HG03571 (cell line): Measurements from ENCODE around the gene CBFB.
A peak's percentile ranks its signal among the peaks of the same experiment; 100 is the strongest.

Experiments used
- ATAC-seq: cut with Tn5 transposase; IDR thresholded peaks from one replicate; pipeline ENCODE4 v1.9.1; 2021; ENCODE audit not compliant: unreplicated experiment

Gene CBFB

DNA sequence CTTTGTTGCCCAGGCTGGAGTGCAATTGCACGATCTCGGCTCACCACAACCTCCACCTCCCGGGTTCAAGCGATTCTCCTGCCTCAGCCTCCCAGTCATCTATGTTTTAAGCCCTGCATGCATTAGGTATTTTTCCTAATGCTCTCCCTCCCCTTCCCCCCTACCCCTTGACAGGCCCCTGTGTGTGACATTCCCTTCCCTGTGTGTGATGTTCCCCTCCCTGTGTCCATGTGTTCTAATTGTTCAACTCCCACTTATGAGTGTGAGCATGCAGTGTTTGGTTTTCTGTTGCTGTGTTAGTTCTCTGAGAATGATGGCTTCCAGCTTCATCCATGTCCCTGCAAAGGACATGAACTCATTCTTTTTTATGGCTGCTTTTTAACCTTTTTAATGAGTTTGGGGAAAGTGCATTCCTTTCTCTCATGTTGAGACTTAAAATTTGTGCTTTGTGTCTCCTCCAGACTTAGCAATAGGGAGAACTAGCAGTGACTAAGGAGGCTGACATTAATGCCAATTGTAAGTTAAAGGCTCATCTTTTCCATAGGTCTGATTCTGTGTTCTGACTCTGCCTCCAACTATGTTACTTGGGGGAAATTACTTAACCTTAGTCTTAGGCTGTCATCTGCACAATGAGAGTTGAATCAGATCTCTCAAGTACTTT is 63.1 kb downstream of the CBFB start:
- ATAC-seq = no peak

DNA sequence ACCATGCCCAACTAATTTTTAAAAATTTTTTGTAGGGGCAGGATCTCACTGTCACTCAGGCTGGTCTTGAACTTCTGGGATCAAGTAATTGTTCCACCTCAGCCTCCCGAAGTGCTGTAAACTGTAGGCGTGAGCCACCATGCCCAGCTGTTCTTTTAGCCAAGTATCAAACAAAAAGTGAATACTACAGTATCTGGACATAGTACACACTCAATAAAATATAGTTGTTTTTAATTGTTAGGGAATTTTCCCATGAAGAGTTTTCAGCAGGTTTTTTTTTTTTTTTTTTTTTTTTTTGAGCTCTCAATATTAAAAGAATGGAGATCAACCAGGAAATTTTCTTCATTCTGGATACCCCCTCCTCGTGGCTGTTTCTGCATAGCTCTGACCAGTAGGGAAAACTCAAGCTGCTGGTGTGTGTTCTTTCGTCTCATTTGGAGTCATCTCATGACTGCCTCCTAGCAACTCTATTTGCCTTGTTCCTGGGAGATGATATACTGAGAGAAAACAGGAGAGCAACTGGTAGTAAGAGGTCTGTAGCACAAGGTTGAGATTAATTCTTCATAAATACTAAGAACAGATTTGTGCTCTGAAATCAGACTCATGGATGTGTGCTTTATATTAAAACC is 64.3 kb downstream of the CBFB start:
- ATAC-seq = no peak

DNA sequence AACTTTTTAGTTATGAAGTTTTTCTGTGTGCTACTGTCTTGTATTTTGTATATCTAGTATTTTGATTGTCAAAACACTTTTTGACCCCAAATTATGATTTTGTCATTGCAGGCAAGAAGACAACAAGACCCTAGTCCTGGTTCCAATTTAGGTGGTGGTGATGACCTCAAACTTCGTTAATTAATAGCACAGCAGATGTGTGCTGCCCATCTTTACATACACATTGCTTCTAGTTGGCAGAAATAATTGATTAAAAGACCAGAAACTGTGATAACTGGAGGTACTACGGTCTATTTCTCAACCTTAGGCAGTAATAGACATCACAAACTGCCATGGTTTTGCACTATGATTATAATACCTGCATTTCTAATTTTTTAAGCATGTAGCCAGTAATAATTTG is 69.7 kb downstream of the CBFB start:
- ATAC-seq = no peak

DNA sequence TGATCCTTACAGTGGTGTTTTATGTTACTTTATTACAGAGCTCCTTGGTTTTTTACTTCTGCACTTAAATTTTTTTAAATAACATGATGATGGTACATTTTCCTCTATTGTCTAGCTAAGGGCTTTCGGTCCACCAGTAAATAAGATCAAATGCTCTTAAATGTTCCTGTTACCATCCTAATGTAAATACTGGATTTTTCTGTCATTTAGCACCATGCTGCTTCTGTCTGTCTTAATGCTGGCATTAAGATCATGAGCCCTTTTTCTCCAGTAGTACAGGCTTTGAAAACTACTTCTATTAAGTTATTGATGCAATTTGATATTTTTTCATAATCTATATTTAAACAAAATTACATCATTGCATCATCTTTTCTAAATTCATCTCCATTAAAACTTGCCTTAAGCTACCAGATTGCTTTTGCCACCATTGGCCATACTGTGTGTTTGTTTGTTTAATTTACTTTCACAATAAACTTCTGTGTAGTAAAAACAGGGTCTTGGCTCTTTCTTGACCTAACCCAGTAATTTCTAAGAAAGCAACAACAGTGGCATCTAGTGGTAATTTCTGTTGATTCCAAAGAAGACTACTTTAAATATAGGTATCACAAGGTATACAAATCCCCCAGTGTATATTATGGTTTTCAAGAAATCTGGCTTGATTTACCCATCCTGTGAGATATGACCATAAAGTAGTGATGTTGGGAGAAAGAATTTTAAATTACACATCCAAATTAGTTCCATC is 71.8 kb downstream of the CBFB start:
- no peak for ATAC-seq

DNA sequence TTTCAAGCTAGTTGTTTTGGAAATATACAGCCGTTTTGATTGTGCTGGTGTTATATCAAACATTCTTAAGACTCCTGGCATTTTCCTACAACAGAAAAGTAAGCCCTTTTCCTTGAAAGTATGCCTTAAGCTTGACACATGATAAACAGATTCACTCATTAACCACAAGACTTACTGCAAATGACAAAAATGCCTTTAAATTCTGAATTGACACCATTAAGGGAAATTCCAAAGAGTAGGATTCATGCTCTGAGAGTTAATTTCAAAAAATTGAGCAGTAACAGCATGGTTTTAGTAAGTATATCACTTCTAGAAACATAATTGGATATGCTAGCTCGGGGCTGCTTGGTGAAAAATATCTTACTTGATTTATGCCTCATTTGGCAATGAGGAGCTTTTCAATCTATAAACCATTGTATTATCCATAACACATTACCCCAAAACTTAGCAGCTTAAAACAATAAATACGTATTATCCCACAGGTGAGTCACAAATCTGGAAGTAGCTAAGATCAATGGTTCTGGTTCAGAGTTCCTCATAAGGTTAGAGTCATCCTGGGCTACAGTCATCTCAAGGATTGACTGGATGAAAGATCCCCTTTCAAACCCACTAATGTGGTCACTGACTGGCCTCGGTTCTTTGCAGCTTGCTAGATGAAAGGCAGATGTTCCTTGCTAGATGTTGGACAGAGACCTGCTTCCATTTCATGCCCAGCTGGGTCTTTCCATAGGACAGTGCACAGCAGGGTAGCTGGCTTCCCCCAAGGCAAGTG is 72.5 kb downstream of the CBFB start:
- ATAC-seq = no peak

DNA sequence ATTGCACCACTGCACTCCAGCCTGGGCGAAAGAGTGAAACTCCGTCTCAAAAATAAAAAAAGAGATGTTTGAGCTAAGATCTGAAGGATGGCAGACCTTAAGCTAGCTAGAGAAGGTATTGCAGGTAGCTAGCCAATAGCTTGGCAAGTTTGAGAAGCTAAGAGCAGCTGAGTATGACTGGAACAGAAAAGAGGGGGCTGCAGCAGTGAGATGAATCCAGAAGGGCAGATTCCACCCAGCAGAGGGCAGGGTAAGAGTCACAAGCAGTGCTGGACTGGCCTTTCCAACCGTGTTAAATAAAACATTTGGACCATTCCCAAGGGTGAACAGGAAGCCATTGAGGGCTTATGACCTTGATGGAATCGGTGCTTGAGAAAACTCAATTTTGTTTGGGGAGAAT is 75.1 kb downstream of the CBFB start:
- no peak for ATAC-seq

DNA sequence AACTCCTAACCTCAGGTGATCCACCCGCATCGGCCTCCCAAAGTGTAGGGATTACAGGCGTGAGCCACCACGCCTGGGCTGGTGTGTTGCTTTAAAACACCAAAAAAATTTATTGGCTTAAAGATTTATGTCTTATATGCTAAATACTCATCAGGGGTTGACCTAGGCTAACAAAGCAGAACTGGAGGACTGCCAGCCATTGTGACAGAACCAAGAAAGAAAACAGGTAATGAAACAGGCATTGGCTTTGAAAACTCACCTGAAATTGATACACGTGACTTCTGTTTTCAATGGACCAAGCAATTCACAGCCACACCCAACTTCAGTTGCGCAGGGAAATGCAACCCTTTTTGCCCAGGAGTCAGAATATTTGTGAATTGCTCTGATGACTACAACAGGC is 75.9 kb downstream of the CBFB start:
- ATAC-seq = no peak

DNA sequence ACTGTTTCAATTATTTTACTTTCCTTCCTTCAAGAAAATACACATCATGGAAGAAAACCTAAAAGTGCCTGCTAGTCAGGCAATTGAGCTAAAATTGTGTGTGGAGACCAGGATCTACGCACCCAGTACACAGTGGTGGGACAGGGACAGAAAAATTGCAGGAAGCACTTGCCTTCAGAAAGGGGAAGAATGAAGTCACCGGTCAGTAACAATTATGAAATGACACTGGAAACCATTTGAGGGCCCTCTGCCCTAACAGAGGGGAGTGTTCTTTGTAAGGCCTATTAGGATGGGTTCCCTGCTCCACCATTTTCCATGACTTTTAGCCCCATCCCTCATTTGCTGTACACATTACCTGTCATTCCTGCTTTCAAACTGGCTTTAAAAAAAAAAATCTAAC is 76.3 kb downstream of the CBFB start:
- no peak for ATAC-seq

DNA sequence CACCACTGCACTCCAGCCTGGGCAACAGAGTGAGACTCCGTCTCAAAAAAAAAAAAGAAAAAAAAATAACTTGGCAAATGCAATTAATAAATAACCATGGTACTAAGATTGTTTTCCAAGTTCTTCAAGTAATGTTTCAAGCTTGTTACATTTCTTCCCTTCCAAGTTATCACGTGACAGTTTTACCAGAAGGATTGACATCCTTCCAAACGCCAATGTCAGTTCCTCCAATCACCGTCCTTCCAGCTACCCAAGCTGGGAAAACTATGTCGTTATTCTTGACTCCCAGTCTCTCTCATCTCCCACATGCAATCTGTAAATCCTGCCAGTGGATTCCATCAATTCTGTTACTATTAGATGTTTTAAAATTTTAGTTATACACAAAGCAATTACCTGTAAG is 76.9 kb downstream of the CBFB start:
- ATAC-seq = no peak

DNA sequence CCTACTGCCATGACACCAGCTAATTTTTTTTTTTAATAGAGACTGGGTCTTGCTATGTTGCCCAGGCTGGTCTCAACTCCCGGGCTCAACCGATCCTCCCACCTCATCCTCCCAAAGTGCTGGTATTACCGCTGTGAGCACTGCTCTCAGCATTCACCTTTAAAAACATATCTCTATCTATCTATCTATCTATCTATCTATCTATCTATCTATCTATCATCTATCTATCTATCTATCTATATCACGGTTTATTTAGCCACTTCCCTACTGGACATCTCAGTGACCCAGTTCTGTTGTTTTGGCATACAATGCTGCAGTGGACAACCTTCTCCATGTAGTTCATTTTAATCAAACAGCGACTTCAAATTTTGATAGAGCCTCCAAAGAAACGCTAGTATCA is 79.5 kb downstream of the CBFB start:
- no peak for ATAC-seq

DNA sequence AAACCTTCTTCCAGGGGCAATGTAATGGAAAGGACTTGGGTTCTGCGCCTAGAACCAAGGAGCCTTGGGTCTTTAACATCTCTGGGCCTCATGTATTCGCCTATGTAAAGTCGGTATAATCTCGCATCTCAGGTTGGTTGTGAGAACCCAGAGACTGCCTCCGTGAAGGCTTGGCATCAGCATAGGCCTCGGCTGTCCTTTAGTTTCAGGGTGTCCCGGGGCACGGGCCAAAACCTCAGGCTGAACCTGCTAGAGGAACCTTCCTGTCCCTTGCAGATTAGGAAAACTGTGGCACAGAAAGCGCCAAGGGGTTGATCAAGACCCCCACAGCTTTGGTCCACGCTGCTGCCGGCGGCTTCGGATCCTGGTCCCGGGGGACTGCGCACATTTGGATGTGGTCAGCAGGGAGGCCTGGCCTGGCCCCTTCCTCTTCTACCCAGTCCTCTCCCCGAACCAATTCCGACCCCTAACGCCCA is 80.0 kb downstream of the CBFB start:
- no peak for ATAC-seq

DNA sequence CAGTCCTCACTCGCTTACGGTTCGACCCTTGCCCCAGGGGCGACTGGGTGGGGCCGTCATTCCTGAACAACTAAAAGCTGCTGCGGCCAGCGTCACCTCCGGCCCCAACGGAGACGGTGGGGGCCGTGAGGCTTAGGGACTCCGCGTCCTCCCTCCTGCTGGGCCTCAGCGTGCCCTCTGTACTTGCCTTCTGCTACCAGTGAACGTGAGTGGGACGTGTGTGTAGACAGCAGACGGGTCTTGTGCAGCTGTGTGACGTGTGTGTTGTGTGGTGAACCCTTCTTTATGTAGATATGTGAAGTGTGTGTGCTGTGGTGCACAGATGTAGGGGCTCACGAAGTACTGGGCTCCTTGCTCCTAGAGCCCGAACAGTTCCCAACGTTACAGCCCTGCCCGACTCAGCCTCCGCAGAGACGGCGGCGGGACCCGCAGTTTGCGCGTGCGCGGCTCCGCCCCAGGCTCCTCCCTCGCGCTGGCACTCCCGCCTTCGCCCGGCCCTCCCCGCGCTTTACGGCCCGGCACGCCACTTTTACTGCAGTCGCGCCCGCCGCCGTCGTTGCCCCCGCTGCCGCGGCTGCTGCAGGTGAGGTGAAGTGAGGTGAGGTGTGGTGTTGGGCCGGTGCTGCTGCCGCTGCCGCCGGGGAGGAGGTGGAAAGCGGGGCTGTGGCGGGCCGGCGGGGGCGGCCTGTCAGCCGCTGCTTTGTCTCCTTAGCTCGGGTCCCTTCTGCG is 80.6 kb downstream of the CBFB start, which contains the start of gene PHAF1:
Gene PHAF1, plus strand, starts transcription at position 535 of the 729 bp plus-strand sequence. CDS start 235 bp downstream, outside the sequence.
- peak; percentile 82 for ATAC-seq

DNA sequence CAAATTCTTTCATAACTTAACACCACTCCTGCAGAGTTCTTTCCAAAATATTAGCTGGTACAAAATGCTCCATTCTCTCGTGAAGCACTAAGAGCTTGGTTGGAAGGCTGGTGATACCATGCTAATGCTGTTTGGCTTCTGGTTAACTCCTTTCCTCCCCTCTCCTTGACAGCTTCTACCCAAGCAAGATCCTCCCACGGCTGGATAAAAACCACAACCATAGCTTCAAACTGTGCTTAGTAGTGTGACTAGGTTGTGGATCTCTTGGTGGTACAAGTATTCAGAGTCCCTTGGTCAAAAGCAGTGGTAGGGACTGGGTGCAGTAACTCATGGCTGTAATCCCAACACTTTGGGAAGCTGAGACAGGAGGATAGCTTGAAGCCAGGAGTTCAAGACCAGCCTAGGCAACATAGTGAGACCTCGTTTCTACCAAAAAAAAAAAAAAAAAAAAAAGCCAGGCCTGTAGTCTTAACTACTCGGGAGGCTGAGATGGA is 83.0 kb downstream of the CBFB start:
- no peak for ATAC-seq

DNA sequence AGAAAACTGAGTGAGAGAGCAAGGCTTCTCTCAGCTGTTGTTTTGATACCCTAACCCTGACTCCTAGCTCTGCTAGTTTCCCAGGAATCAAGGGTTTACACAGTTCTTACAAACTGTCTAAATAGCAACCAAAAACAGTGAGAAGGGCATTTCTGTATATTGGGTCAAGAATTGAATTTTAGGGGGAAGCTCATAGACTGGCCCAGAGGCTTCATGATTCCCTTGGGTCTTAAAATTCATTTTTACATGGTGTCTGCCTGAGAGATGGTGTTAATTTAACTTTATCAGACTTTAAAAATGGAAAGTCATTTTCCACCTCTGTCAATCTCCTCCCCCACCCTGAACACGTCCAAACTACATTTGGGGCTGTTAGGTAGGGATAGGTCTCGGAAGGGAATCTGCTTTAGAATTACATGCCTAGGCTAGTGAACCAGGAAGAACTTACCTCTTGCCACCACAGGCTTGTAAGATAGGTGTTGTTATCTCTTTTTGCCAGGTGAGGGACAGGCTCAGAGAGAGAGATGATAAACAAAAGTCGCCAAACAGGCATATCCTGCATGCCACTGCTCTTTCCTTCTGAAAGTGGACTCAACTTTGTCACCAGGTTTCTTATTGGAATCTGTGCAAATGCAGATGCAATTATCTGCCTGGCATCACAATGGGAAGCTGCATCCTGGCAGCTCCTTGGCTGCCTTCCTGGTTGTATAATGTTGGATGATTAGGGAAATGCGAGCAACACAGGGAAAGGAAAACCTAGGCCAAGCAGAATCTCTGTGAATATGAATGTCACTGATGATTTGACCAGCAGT is 83.8 kb downstream of the CBFB start:
- no peak for ATAC-seq

DNA sequence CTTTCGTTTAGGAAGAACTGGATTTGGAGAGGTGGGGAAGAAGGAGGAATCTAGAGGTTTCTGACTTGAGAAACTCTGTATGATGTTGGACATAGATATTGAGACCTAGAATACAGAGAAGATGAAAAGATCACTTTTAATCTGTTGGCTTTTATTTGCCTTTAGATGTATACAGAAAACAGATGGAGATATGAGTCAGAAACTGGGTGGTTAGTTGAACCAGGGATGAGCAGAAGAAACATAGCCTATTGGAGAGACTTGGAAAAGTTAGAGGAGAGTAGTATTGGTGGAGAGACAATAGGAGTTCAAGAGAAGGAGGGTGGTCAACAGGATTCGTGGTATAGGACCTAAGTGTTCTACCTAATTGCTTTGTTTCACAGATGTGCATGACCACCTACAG is 85.8 kb downstream of the CBFB start:
- ATAC-seq = no peak

DNA sequence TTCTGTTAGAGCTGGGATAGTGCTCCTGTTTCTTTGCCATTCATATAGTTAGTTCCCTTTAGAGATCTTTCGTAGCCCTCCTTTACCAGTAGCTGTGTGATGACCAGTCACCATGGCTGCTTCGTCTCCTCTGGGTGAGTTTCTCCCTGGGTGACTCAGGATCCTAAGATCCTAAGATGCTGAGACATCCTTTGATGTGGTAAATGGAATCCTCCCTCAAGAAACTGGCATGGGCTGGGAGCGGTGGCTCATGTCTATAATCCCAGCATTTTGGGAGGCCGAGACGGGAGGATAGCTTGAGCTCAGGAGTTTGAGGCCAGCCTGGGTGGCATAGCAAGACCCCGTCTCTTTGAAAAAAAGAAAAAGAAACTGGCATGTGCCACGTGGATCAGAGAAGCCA is 86.7 kb downstream of the CBFB start:
- no peak for ATAC-seq

DNA sequence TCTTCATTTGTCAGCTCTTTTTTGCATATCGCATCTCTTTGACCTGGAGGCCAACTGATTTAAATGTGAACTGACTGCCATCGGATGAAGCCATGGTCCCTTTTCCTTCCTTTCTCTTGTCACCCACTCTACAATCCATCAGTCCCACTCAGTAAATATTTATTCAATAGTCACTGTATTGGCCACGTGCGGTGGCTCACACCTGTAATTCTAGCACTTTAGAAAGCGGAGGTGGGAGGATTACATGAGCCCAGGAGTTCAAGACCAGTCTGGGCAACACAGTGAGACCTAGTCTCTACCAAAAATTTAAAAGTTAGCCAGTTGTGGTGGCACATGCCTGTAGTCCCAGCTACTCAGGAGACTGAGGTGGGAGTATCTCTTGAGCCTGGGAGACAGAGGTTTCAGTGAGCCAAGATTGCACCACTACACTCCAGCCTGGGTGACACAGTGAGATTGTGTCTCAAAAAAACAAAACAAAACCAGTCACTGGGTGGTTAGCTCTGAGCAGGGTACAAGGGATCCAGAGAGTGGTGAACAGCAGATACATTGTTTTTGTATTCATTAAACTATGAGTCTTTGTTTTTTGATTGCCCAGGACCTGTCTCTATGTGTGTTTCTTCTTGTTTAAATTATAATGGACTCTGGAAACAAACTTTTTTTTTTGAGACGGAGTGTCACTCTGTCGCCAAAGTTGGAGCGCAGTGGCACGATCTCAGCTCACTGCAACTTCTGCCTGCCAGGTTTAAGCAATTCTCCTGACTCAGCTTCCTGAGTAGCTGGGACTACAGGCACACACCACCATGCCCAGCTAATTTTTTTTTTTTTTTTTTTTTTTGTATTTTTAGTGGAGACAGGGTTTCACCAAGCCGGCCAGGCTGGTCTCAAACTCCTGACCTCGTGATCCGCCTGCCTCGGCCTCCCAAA is 87.7 kb downstream of the CBFB start:
- no peak for ATAC-seq

DNA sequence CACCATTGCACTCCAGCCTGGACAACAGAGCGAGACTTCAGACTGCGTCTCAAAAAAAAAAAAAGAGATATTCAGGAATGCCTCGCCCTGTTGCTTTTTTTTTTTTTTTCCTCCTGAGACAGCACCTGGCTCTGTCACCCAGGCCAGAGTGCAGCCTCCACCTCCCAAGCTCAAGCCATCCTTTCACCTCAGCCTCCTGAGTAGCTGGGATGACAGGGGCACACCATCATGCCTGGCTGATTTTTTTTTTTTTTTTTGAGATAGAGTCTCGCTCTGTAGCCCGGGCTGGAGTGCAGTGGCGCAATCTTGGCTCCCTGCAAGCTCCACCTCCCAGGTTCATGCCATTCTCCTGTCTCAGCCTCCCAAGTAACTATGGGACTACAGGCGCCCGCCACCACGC is 88.8 kb downstream of the CBFB start:
- ATAC-seq = no peak

DNA sequence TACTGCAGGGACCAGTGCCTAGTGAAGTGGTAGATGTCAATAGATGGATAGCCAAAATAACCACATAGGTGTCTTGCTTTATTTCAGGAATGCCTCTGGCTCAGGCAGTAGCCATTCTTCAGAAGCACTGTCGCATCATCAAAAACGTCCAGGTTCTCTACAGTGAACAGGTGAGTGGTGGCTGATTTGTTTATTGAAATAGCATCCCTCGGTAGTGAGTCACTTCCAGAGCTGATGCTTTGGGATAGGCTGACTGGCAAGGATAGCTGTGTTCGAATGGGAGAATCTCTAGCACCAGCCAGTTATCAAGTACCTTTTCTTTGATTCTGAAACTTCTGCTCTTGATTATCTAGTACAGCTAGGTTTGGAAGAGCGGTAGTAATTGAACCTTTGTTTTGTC is 91.1 kb downstream of the CBFB start:
- ATAC-seq = no peak
